HFF-Myc (cell line): Measurements from ENCODE around the gene ANKRD23.

Experiments
- DNase-seq: peaks from one replicate; pipeline ENCODE4 v3.0.0-alpha.2; 2011; ENCODE audit warnings: low read depth; ENCODE audit errors: extremely low read depth
- H3K4me3 ChIP-seq: replicated peaks from 2 replicates; pipeline ENCODE4 v1.5.1; 2011; ENCODE audit warnings: low read depth, mild to moderate bottlenecking, control low read depth, low read length
- CTCF ChIP-seq: IDR thresholded peaks from 2 replicates; pipeline ENCODE4 v1.5.1; 2012; ENCODE audit warnings: mild to moderate bottlenecking, low read depth, low read length, control low read depth; ENCODE audit errors: missing control alignments

ANKRD23 gene

GRCh38 chr2:96887493-96888012 lies 43.7 kb upstream of the ANKRD23 start:
- TF ChIP-seq CTCF: no peak
- DNase-seq: no peak
- no peak overlapping the region for H3K4me3 ChIP-seq

GRCh38 chr2:96885432-96886347 lies 41.9 kb upstream of the ANKRD23 start:
- no peak for DNase-seq
- no peak overlapping the region for H3K4me3 ChIP-seq
- no peak for TF ChIP-seq CTCF

- TF ChIP-seq CTCF: no peak
- DNase-seq: no peak
- H3K4me3 ChIP-seq: no peak overlapping the region
Observed at GRCh38 chr2:96884299-96885094, 40.7 kb upstream of the ANKRD23 start.

DNA sequence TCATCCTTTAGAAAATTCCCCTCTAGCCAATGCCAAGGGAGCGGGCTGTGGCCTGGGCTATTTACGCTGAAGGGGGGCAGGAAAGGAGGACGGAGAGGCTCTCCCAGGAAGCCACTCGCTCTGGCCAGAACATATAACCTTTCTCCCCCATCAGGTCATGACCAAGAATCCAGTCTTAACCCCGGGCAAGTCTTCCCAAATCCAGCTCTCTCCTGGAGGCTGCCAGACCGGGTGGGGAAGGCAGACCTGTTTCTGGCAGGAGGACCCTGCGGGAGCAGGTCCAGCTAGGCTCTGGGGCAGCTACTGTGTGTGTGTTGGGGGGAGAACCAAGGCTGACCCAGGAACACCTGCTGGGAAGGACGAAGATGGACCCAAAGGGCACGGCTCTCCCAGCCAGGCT lies 39.5 kb upstream of the ANKRD23 start:
- DNase-seq: no peak
- no peak for TF ChIP-seq CTCF
- no peak overlapping the region for H3K4me3 ChIP-seq

GRCh38 chr2:96882906-96883305 lies 39.1 kb upstream of the ANKRD23 start:
- DNase-seq: no peak
- TF ChIP-seq CTCF: no peak

GRCh38 chr2:96882230-96882629 lies 38.4 kb upstream of the ANKRD23 start:
- DNase-seq: no peak
- no peak overlapping the region for H3K4me3 ChIP-seq
- TF ChIP-seq CTCF: no peak

More at GRCh38 chr2:96882906-96883305, 39.1 kb upstream of the ANKRD23 start:
- no peak overlapping the region for H3K4me3 ChIP-seq
